GM19372 (cell line): ENCODE data around the gene AIG1.
"Not testable (repeated sequence)": the region's sequence is repeated elsewhere in the genome, so short reads cannot be mapped to it uniquely, and the experiment has no call there.

Experiments
- ATAC-seq: cut with Tn5 transposase; IDR thresholded peaks from one replicate; pipeline ENCODE4 v1.9.1; 2021; ENCODE audit warnings: mild to moderate bottlenecking, low read depth, moderate library complexity; ENCODE audit not compliant: unreplicated experiment

The AIG1 gene

GRCh38 chr6:143123941-143124340 lies 63.3 kb downstream of the AIG1 start:
- no peak for ATAC-seq

- no peak for ATAC-seq
Measured at GRCh38 chr6:143125455-143125854, 64.8 kb downstream of the AIG1 start.

- no peak for ATAC-seq
Measured at GRCh38 chr6:143125864-143126573, 65.3 kb downstream of the AIG1 start.

- ATAC-seq = no peak
Measured at GRCh38 chr6:143126574-143126941, 65.9 kb downstream of the AIG1 start.

GRCh38 chr6:143127941-143128680 lies 67.4 kb downstream of the AIG1 start:
- ATAC-seq = no peak

GRCh38 chr6:143128681-143129015 lies 68.0 kb downstream of the AIG1 start:
- ATAC-seq = no peak

GRCh38 chr6:143130928-143131327 lies 70.2 kb downstream of the AIG1 start:
- no peak for ATAC-seq

GRCh38 chr6:143135325-143135724 lies 74.6 kb downstream of the AIG1 start:
- no peak for ATAC-seq

- ATAC-seq = no peak
Measured at GRCh38 chr6:143135797-143136561, 75.3 kb downstream of the AIG1 start.

- no peak for ATAC-seq
Measured at GRCh38 chr6:143136647-143137046, 76.0 kb downstream of the AIG1 start.

- ATAC-seq = no peak
Measured at GRCh38 chr6:143139239-143139784, 78.6 kb downstream of the AIG1 start.

- not testable (repeated sequence) for ATAC-seq
Measured at GRCh38 chr6:143139884-143140283, 79.2 kb downstream of the AIG1 start.

- no peak for ATAC-seq
Measured at GRCh38 chr6:143140767-143141166, 80.1 kb downstream of the AIG1 start.

- ATAC-seq = no peak
Measured at GRCh38 chr6:143141442-143141841, 80.8 kb downstream of the AIG1 start.

GRCh38 chr6:143146186-143146851 lies 85.6 kb downstream of the AIG1 start:
- ATAC-seq = no peak

GRCh38 chr6:143149771-143150170 lies 89.1 kb downstream of the AIG1 start:
- no peak for ATAC-seq

GRCh38 chr6:143150281-143150680 lies 89.6 kb downstream of the AIG1 start:
- ATAC-seq = no peak

- no peak for ATAC-seq
Measured at GRCh38 chr6:143151381-143151780, 90.7 kb downstream of the AIG1 start.

GRCh38 chr6:143155681-143156080 lies 95.0 kb downstream of the AIG1 start:
- no peak for ATAC-seq

GRCh38 chr6:143157131-143157530 lies 96.4 kb downstream of the AIG1 start:
- no peak for ATAC-seq

- no peak for ATAC-seq
Measured at GRCh38 chr6:143158113-143158581, 97.5 kb downstream of the AIG1 start.
